ENCODE data around the gene TNNT2. TPM values are rescaled to one million over a fixed set of nuclear protein-coding genes. Genes with fewer than 3 reads are reported as not detected.

The TNNT2 gene
- total RNA-seq, 1 donor from 2014 or later = not detected

DNA sequence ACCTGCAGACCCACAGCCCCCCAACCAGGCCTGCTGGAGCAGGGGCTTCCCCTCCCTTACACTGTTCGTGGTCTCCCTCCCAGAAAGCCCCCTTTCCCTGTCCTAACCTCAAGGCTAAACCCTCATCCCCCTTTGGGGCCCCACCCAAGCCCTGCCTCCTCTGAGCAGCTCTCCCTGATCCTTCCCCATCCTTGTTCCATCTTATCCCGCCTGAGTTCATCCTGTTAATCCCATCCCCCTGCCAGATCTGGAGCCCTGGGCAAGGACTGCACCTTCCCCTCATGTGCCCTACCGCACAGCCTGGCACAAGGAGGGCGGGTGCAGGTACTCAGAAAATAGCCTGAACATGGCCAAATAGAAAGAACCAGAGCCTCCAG, 6.9 kb upstream of the TNNT2 start:
- no peak overlapping the region for H3K4me3 ChIP-seq
- no peak for DNase-seq (ENCODE audit: low spot score in 2 of 2)
- H3K27me3 ChIP-seq = no peaks in the 10 kb centered on the region
- no peak overlapping the region for H3K27ac ChIP-seq
- no peaks in the 10 kb centered on the region for H3K9me3 ChIP-seq
- no peaks in the 10 kb centered on the region for H3K4me1 ChIP-seq
- intact Hi-C loops (cut with DNase I) = no loop called here
- no peaks in the 10 kb centered on the region for H3K36me3 ChIP-seq
- TF ChIP-seq, protein P1, sequence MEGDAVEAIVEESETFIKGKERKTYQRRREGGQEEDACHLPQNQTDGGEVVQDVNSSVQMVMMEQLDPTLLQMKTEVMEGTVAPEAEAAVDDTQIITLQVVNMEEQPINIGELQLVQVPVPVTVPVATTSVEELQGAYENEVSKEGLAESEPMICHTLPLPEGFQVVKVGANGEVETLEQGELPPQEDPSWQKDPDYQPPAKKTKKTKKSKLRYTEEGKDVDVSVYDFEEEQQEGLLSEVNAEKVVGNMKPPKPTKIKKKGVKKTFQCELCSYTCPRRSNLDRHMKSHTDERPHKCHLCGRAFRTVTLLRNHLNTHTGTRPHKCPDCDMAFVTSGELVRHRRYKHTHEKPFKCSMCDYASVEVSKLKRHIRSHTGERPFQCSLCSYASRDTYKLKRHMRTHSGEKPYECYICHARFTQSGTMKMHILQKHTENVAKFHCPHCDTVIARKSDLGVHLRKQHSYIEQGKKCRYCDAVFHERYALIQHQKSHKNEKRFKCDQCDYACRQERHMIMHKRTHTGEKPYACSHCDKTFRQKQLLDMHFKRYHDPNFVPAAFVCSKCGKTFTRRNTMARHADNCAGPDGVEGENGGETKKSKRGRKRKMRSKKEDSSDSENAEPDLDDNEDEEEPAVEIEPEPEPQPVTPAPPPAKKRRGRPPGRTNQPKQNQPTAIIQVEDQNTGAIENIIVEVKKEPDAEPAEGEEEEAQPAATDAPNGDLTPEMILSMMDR (IDR thresholded peaks at IDR 0.05) = no peak

DNA sequence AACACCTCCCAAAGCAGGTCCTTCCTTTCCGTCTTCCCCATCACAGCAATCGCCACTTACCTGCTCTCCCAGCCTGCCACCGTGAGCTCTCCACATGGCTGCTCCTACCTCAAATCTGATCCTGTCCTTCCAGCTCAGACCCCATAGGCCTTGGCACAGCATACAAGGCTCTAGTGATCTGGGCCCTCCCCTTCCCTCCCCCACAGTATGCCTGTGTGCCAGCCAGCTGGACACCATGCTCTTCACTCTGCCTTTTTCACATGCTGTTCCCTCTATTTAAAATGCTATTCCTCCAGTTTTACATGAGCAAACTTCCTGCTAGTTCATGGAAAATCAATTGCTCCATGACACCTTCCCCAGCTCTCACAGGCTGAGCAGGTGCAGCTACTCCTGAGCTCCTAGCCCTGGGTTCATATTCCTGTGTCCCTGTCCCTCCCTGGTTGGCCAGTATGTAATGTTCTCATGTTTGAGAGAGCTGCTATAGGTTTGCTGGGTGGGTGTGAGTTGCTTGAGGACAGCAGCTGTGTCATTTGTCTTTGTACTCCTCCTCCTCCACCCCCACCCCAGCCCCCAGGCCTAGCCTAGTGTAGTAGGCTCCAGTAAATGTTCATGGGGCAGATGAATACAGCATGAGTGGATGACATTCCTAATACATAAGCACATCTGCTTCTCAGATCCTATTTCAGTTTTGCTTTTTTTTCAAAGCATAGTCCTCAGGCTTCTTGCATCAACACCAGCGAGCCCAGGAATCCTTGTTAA, 6.3 kb upstream of the TNNT2 start:
- Histone ChIP-seq H3K36me3 (no peaks in the 10 kb centered on the region), H3K27ac (no peak overlapping the region), H3K9me3 (no peaks in the 10 kb centered on the region), H3K4me3 (no peak overlapping the region), H3K27me3 (no peaks in the 10 kb centered on the region), H3K4me1 (no peaks in the 10 kb centered on the region)
- DNase-seq (ENCODE audit: low spot score in 2 of 2) = no peak
- intact Hi-C loops (cut with DNase I) = no loop called here
- TF ChIP-seq, protein P1 (IDR thresholded peaks at IDR 0.05) = no peak

DNA sequence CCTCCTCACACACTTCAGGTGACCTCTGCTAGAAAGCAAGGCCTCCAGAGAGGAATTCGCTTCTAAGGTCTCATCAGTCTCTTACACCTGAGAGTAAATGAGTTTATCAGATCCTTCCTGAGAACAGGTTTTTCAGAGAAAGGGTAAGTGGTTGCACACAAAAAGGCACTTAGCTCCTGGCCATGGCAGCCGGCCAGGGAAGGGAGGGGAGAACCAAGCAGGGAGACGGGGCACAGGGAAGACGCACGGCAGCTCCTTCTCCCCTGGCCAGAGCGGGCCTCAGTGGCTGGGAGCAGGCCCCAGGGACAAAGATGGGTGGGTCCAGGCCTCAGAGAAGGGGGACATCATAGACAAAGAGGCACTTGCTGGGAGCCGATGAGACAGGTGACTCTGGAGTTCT, 3.6 kb upstream of the TNNT2 start:
- intact Hi-C loops (cut with DNase I) = no loop called here
- DNase-seq (ENCODE audit: low spot score in 2 of 2) = no peak
- no peaks in the 10 kb centered on the region for H3K4me1 ChIP-seq
- no peak overlapping the region for H3K4me3 ChIP-seq
- TF ChIP-seq, protein P1 (IDR thresholded peaks at IDR 0.05) = no peak
- H3K9me3 ChIP-seq = no peaks in the 10 kb centered on the region
- no peak overlapping the region for H3K27ac ChIP-seq
- no peaks in the 10 kb centered on the region for H3K27me3 ChIP-seq
- H3K36me3 ChIP-seq = no peaks in the 10 kb centered on the region

DNA sequence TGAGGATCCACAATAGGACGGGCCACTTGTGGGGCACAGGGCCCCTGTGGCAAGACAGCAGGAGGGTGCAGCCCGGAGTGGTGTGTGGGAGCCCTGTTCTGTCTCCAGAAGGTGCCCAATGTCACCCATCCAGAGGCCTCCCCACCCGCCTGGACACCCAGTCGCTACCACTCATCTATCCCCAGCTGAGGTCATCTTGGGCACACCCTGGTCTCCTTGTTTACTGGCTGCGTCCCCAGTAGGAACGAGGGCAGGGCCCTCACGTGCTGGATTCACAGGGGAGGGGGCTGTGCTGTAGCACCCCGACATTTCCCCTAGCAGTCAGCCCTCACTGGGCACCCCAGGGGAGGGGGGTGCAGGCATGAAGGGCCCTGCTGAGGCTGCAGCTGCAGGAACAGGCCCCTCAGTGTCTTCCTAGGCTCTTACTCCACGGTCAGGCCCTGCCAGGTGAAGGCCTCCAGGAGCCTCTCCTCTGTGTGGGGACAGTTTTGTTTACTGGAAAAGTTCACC, 2.3 kb upstream of the TNNT2 start:
- Histone ChIP-seq H3K27me3 (no peaks in the 10 kb centered on the region), H3K4me3 (no peak overlapping the region), H3K27ac (no peak overlapping the region), H3K36me3 (no peaks in the 10 kb centered on the region), H3K9me3 (no peaks in the 10 kb centered on the region), H3K4me1 (no peaks in the 10 kb centered on the region)
- no peak for DNase-seq (ENCODE audit: low spot score in 2 of 2)
- intact Hi-C loops (cut with DNase I) = no loop called here
- TF ChIP-seq, protein P1 (IDR thresholded peaks at IDR 0.05) = no peak

DNA sequence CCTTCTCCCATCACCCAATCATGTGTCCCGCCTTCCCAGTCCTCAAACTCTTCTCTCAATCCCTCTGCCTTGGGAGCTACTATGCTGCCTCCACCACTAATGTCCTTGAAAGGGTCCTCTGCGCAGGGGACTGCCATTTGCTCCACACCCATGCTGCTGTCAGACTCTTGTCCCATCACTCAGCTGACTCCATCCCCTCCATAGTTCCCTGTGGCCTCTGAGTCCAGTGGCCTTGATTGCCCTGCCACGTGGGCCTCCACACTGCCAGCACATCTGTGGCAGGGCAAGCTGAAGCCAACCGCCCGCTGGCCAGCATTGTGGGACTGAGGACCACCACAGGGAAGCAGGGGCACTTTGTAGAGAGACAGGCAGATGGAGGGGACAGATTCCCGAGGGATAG, 1.3 kb upstream of the TNNT2 start:
- intact Hi-C loops (cut with DNase I) = no loop called here
- DNase-seq (ENCODE audit: low spot score in 2 of 2) = no peak
- Histone ChIP-seq H3K27ac (no peak overlapping the region), H3K27me3 (no peaks in the 10 kb centered on the region), H3K4me1 (no peaks in the 10 kb centered on the region), H3K36me3 (no peaks in the 10 kb centered on the region), H3K9me3 (no peaks in the 10 kb centered on the region), H3K4me3 (no peak overlapping the region)
- TF ChIP-seq, protein P1 (IDR thresholded peaks at IDR 0.05) = no peak

All from ascending aorta (tissue), 2 donors.